ENCODE measurements around the gene DGLUCY.
"Not testable (repeated sequence)": the region's sequence is repeated elsewhere in the genome, so short reads cannot be mapped to it uniquely, and the experiment has no call there.

Gene DGLUCY

DNA sequence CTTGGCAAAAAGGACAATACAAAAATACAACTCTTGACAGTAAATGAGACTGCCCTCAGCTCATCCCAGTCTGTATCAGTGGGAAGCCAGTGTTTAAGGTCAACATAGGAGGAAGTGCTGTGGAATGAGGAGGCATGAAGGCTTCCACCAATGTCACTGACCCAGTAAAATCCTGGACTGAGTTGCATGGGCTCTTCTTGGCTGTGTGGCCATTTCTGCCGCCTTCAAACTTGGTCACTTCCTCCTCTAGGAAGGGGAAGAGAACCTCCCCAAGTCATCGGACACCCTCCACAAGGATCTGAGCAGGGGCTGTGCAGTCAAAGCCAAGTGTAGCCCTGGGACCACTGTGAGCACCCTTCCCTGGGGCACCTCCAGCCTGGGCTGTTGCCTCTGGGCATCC lies 118.7 kb downstream of the DGLUCY start:
- no peak for DNase-seq (ENCODE audit: low read depth in 2 of 2, low spot score in 1 of 2)

GRCh38 chr14:91233936-91234790 lies 120.3 kb downstream of the DGLUCY start:
- DNase-seq (ENCODE audit: low read depth in 2 of 2, low spot score in 1 of 2), result no peak

DNA sequence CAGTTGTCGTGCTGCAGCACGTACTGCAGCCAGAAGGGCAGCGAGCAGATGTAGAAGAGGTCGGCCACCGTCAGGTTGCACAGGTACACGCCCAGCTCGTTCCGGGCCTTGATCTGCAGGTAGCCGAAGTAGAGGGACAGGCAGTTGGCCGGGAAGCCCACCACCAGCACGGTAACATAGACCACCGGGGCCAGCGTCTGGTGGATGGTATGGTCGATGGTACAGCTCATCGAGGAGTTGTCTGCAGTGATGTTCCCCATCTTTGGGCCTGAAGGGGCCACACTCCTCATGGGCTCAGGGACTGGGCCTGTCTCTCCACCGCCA lies 120.9 kb downstream of the DGLUCY start:
- DNase-seq (ENCODE audit: low read depth in 2 of 2, low spot score in 1 of 2), result no peak

- no peak for DNase-seq (ENCODE audit: low read depth in 2 of 2, low spot score in 1 of 2)
These were observed 122.0 kb downstream of the DGLUCY start for GRCh38 chr14:91235841-91236240.

- no peak for DNase-seq (ENCODE audit: low read depth in 2 of 2, low spot score in 1 of 2)
These were observed 123.3 kb downstream of the DGLUCY start for GRCh38 chr14:91237219-91237618.

- DNase-seq (ENCODE audit: low read depth in 2 of 2, low spot score in 1 of 2), result no peak
These were observed 124.2 kb downstream of the DGLUCY start for GRCh38 chr14:91238085-91238484.

GRCh38 chr14:91238661-91239060 lies 124.8 kb downstream of the DGLUCY start:
- no peak for DNase-seq (ENCODE audit: low read depth in 2 of 2, low spot score in 1 of 2)

DNA sequence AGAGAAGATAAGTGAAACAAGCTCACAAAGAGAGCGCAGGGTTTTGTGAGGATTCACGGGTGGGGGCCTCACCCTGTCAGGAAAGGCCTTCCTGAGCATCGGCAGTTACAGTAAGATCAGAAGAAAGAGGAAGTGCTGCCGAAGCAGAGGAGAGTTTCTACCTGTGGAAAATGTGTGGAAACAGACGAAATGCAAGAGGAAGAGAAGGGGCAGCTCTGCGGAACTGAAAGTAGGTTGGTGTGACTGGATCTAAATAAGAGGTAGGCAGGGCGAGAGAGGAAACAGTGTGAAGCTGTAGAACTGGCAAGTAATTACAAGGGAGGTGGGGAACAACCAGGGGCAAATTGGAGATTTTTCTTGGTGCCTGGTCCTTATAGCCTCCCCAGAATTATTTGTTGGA lies 128.0 kb downstream of the DGLUCY start:
- DNase-seq (ENCODE audit: low read depth in 2 of 2, low spot score in 1 of 2), result no peak

DNA sequence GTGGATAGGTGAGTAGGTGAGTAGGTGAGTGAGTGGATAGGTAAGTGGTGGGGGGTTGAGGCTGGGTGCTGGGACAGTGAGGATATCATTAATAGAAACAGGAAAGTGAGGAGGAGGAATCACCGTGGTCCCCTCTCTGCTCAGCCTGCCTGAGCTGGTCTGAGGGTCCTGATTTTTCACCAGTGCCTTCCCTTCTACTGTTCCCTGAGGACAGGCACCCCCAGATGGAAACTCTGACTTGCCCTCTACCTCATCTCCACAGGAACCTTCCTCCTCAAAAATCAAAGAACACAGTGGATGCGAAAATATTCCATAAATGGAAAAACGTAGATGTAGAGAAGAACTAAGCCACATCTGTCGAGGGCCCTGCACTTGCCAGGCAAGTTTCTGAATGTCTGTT lies 128.8 kb downstream of the DGLUCY start:
- DNase-seq (ENCODE audit: low read depth in 2 of 2, low spot score in 1 of 2), result no peak

DNA sequence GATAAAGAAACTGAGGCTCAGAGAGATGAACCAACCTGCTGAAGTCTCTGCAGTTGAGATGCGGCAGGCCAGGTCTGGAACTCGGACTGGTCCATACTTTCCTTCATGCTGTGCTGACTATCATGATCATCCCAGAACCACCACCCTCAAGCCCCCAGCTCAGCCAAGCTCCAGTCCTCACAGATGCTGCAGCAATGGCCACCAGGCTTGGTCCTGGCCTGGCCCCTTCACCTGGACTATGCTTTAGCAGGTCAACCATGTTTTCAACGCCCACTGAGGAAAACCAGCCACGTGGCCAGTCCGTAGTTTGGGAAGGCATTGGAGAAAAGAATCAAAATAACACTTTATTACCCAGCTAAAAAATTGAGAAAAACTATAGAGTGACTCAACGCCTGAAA lies 129.2 kb downstream of the DGLUCY start:
- no peak for DNase-seq (ENCODE audit: low read depth in 2 of 2, low spot score in 1 of 2)

GRCh38 chr14:91244501-91244901 lies 130.6 kb downstream of the DGLUCY start, which contains the start of gene GPR68:
Gene GPR68 (minus strand): TSS chr14:91244704. CDS start chr14:91235050, 9,654 bp downstream.
- DNase-seq (ENCODE audit: low read depth in 2 of 2, low spot score in 1 of 2), result no peak

DNA sequence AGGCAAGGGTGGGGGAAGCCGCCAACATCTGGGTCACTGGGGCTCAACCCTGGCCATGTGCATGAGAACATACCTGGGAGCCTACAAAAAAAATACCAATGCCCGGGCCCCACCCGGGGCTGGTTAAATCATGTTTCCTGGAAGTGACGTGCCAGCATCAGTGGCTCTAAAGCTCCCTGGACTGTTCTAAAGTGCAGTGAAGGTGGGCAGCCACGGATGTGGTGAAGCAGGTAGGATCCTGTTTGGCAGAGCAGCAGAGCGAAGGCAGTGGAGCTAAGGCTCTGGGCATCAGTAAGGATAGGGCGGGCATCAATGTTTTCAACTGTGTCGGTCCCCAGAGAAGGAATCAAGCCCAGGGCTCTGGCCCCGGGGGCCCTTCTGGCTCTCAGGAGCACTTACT lies 131.2 kb downstream of the DGLUCY start:
- DNase-seq (ENCODE audit: low read depth in 2 of 2, low spot score in 1 of 2), result peak in 1 of 2 donors; percentile 47

DNA sequence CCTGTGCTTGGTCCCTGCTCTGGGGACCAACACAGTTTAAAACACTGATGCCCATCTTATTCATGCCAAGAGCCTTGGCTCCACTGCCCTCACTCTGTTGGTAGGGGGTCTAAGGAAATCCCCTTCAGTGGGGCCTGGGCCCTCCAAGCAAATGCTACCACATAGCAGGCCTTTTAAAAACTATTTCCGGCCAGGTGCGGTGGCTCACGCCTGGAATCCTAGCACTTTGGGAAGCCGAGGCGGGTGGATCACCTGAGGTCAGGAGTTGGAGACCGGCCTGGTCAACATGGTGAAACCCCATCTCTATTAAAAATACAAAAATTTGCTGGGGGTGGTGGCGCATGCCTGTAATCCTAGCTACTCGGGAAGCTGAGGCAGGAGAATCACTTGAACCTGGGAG lies 131.7 kb downstream of the DGLUCY start:
- DNase-seq (ENCODE audit: low read depth in 2 of 2, low spot score in 1 of 2), result not testable (repeated sequence)

DNA sequence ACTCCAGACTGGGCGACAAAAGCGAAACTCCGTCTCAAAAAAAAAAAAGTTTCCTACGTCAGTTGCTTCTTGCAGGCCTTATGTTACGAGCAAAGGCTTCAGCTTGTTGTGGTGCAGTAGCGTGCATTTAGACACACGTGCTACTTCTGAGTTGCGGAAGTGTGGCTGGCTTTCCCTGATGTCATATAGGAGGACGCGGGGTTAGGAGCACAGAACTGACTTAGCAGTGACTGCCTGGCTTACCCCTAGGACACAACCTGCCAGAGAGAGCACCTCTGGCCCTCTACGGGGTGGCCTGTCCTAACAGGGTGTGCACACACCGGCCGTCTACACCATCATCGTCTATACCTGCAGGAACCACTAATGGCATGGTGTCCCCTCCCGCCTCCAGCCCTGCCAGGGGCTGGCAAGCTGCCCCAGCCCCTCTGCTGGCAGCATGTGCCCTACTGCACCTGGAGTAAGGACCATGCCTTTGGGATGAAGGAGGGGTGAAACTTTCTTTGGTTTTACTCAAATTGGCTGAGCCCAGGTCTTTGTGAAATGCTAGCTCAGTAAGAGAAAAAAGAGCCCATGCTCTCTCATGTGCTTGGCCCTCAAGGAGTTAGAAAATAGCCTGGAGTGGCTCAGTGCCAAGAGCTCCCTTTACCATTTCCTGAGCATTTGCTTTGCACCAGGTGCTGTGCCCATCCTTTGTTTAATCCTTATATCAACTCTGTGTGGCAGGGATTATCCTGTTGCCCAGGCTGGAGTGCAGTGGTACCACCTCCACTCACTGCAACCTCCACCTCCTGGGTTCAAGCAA lies 132.4 kb downstream of the DGLUCY start:
- peak in 1 of 2 donors; percentile 30 for DNase-seq (ENCODE audit: low read depth in 2 of 2, low spot score in 1 of 2)

DNA sequence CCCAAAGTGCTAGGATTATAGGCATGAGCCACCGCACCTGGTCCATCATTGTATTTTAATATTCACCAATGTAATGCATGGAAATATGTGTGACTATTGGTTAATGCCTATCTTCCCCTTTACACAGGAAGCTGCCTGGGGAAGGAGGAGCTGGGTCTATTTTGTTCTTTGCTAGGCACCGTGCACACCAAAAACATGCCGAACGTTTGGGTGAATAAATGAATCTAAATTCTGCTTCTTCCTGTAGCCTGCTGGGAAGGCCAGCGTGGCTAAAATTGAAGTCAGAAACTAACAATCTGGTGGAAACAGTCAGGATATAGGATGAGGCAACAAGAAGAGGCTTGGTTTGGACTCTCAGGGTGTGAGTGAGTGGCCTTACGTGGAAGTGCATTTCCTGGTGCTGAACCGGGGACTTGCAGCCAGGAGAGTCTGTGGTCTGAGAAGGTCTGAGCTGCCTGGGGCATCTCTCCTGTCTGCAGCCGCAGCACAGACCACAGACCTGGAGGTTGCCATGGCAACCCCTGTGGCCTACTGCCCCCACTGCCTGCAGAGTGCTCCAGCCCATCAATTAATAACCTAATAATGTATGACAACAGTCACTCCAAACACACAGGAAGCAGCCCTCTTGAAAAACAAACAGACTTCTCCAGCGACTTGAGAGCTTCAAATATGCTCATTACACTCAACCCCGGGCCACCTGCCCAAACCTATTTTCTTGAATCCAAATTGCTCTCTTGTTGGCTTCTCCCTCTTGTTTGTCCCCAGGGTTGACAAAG lies 136.2 kb downstream of the DGLUCY start:
- DNase-seq (ENCODE audit: low read depth in 2 of 2, low spot score in 1 of 2), result no peak

DNA sequence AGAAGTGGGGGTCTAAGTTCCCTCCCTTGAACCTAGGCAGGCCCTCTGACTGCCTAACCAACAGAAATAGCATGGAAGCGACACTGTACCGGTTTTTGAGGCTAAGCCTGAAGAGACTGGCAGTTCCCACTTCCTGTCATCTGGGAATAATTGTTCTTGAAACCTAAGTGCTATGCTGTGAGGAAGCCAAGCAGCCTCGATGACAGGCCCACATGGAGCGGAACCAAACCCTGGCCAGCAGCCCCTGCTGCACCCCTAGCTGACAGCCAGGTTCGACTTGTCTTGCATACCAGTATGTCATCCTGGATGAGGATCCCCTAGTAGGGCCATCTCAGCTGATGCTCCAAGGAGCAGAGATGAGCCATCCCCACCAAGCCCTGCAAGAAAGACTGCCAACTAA lies 137.0 kb downstream of the DGLUCY start:
- DNase-seq (ENCODE audit: low read depth in 2 of 2, low spot score in 1 of 2), result no peak

DNA sequence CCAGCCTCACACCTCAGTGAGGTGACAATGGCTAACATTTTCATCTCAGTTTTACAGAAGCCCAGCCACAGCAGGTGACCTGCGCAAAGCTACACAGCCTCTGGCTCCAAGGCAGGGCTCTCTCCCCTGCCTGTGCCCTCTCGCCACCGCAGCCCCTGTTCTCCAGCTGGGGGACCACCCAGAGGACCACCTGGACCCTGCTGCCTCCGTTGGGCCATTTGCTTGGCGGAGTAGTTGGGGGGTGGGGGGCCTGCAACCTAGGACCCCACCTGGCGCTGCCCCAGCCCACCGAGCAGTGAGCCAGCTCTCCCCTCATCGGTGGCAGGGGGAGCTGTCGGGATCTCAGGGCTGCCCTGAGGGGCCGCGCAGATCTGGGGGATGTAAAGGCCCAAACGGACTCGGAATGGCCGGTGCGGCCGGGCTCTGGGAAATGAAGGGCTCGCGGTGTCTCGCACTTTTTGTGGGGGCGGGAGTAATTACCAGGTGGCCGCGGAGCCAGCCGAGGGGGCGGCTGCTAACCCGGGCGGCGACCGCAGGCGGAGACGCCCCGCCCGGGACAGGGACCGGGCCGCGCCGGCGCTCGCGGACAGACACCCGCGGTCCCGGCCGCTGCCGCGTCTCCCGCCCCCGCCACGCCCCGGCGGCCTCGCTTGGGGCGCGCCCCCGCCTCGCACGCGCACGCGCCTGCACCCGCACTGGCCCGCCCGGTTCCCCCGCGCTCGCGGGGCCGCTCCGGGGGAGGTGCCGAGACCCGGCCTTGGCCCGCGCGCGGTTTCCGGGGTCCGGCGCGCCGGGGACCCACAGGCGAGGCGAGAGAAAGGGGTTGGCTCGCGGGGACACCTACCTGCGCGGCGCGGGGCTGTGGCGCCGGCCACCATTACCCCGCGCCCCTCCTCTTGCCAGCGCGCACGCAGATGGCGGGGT lies 139.3 kb downstream of the DGLUCY start:
- DNase-seq (ENCODE audit: low read depth in 2 of 2, low spot score in 1 of 2), result no peak

DNA sequence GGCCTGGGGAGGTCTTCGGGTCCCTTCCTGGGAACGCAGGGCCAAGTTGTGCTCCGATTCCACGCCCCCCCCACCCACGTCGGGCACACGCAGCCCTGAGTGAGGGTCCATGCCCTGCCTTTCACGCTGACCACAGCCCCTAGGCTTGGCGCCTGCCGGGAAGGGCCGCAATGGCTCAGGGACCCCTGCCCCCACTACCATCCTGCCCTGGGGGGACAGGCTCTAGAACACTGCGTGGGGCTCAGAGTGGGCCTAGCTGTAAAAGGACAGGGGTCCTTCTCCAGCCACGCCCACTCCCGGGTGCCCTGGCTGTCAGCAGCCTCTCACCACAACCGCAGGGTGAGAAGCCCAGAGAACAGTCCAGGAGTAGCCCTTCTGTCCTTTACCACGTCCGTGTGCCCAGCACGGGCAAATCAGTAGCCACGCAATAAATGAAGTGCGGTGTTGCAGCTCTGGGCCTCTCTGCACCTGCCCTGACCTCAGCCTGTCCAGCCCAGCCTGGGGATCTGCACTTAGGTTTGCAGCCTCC lies 140.0 kb downstream of the DGLUCY start:
- DNase-seq (ENCODE audit: low read depth in 2 of 2, low spot score in 1 of 2), result no peak

GRCh38 chr14:91254461-91254860 lies 140.6 kb downstream of the DGLUCY start:
- no peak for DNase-seq (ENCODE audit: low read depth in 2 of 2, low spot score in 1 of 2)

DNA sequence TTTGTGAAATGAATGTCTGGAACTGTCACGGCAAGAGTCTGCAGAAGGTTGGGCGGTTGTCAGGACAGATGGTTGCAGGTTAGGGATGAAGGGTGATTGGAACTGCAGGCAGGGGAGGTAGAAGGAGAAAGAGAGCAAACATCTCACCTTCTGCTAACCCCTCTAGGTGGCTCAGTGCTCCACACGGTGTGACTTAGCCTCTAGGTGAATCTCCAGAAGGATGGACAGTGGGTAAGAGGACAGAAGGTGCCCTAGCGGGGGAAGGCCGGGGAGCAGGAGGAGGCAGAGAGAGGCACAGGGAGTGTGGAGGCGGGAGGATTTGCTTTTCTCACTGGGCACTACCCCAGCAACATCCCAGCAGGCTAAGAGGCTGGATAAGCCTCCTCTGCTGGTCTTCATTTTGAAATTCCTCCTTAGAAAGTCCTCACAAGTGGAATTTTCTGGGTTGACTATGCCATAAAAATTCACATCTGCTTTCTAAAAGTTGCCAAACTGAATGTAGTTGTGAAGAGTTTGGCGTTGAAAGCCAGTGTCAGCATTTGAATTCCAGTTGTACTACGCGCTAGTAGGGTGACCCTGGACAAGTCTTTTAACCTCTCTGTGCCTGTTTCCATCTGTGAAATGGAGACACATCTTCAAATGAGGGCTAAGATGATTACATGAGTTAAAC lies 141.3 kb downstream of the DGLUCY start:
- no peak for DNase-seq (ENCODE audit: low read depth in 2 of 2, low spot score in 1 of 2)

All from stimulated activated CD8-positive, alpha-beta memory T cell treated with anti-CD3 and anti-CD28 coated beads, Interleukin-4, amount 100 ng/mL, for 4 hours (primary cell).